CD8-positive, alpha-beta memory T cell (primary cell): ENCODE results near the gene TMEM233. TPM values are rescaled to one million over a fixed set of nuclear protein-coding genes. Genes with fewer than 3 reads are reported as not detected.

Source experiments
- polyA plus RNA-seq: library from polyadenylated mRNA; unstranded; fragments of 300-500 nt; fragmentation: Illumina TruSeq; gene quantifications from one replicate; pipeline ENCODE4 v1.2.3, GENCODE V29; 2021
- total RNA-seq, 2 experiments: library from RNA; stranded (reverse); gene quantifications; one replicate each; pipeline ENCODE4 v1.2.3, GENCODE V29; 2021

TMEM233 gene
- total and polyA plus RNA-seq, 3 experiments from 2014 or later: not detected

Other genes with a start within 250 kb of the TMEM233 start
- 10 to 100 TPM; 27.2 to 30.8 TPM for gene PRKAB1, start 74.4 kb downstream of the TMEM233 start, total RNA-seq
- gene PRKAB1, start 74.4 kb downstream of the TMEM233 start, polyA plus RNA-seq: 32.0 TPM